GM20431 (cell line): ENCODE measurements around the gene DHRSX.
"Not testable (repeated sequence)": the region's sequence is repeated elsewhere in the genome, so short reads cannot be mapped to it uniquely, and the experiment has no call there.

Experiments
- in situ Hi-C: fragments of 300-500 bp; cut with MseI, MboI; formaldehyde crosslinking; loops from one replicate; pipeline ENCODE4 v1.15.0; 2020; ENCODE audit warnings: low sequenced_read_pairs; ENCODE audit not compliant: unreplicated experiment

The DHRSX gene

DNA sequence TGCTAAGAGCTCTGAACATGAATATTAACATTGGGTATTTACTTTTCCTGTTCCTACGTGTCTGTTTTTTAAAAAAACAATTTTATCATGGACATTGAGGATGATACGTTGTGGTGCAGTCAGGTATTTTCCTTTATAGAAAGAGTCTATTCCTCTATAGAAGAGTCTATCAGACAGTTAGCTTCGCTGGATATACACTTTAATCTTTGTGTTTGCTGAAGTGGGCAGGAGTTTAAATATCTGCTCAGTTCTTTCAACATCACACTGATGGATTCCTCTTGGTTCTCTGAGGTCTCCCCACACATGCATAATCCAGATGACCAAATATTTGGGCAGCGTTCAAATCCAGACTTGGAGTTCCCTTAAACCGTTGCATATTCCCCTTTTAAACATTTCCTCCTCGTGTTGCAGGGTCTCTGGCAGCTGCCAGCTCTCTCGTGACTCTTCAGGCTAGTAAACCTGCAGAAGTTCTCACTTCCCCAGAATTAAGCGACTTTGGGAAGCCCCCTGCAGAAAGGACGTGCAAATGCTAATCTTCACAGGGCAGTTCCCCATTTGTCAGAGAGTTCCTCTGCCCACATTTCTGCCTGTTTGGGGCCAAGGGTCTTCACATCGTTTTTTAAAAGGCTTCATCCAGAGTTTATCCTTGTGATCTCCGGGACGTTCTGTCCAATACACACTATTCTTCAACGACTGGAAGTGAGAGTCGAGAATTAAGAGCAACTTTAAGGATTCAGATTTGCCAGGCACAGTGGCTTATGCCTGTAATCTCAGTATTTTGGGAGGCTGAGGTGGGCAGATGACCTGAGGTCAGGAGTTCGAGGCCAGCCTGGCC is 20.5 kb upstream of the DHRSX start:
- in situ Hi-C loops: no loop called here

DNA sequence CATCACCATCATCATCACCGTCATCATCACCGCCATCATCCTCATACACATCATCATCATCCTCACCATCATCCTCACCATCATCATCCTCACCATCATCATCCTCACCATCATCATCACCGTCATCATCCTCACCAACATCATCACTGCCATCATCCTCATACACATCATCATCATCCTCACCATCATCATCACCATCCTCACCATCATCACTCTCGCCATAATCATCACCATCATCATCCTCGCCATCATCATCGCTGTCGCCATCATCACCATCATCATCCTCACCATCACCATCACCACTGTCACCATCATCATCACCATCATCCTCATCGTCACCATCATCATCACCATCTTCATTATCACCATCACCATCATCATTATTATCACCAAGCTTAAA is 19.8 kb upstream of the DHRSX start:
- in situ Hi-C loops: no loop called here

DNA sequence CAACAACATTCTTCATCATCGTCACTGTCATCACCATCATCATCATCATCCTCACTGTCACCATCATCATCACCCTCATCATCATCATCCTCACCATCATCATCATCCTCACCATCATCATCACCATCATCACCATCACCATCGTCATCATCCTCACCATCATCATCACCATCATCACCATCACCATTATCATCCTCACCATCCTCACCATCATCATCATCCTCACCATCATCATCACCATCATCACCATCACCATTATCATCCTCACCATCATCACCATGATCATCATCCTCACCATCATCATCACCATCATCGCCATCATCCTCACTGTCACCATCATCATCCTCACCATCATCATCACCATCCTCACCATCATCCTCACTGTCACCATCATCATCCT is 18.9 kb upstream of the DHRSX start:
- in situ Hi-C loops: not testable (repeated sequence)

DNA sequence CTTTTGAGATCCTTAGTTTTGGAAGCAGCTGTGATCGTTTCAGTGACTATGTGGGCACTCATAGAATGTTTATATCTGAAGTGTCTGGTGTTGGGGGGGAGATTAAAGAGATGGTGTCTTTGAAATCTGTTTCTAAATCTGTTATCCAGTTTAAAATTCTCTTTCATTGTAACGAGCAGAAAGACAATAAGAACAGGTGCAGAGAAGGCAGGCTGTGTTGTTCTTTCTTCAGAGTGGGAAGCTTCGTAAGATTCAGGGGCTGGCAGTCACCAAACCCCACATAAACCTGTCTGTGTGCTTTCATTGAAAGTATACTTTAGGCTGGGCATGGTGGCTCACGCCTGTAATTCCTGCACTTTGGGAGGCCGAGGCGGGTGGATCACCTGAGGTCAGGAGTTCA is 16.3 kb upstream of the DHRSX start:
- in situ Hi-C loops: no loop called here

DNA sequence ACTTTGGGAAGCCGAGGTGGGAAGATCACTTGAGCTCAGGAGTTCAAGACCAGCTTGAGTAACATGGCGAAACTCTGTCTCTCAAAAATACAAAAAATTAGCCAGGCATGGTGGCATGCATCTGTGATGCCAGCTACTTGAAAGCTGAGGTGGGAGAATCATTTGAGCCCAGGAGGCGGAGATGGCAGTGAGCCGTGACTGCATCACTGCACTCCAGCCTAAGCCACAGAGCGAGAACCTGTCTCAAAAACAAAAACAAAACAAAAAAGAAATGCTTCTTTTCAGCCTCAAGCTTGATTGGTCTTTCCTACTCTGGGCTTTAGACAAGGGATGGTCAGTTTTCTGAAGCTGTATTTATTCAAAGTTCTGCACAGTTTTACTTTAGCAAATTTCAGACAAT is 15.8 kb upstream of the DHRSX start:
- in situ Hi-C loops: no loop called here

DNA sequence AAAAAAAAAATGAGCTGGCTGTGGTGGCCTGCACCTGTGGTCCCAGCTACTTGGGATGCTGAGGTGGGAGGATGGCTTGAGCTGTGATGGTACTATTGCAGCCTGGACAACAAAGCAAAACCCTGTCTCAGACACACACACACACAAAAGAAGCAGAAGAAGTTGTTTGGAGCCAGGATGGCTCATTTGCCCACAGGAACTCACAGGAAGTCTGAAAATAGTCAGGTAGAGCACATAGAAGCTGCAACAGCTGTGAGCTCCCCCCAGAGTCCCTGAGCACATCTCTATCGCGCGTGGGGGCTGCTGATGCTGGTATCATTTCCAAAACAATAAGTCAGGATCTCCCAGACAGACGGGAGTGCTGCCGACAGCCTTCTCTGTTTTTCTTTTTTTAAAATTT is 13.4 kb upstream of the DHRSX start:
- in situ Hi-C loops: no loop called here

DNA sequence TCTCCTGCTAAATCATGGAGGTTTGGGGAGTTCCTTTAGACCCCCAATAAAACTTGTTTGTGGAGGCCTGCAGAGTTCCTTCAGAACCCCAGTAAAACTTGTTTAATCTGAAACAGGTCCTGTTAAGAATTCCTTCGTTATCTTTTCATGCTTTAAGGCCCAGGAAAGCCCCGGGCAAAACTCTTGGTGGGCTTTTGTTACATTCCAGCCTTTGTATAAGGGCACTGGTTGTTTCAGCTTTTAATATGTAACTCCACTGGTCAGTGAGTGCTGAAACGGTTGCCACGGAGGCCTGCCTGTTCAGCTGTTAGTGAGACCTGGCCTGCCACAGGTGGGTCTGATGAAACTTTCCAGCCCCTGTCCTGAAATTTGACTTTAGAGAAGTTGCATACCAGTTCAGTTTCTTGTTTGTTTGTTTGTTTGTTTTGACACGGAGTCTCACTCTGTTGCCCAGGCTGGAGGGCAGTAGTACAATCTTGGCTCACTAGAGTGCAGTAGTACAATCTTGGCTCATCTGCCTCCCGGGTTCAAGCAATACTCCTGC is 12.4 kb upstream of the DHRSX start:
- in situ Hi-C loops: no loop called here

DNA sequence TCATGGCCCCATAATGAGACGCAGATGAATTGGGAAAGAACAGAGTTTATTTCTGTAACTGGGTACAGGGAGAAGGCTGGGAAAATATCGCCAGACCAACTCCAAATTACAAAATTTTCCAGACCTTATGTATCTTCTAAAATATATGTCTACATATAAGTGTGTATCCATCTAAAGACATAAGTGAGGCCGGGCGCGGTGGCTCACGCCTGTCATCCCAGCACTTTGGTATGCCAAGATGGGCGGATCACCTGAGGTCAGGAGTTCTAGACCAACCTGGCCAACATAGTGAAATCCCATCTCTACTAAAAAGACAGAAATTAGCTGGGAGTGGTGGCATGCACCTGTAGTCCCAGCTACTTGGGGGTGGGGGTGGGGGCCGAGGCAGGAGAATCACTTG is 11.7 kb upstream of the DHRSX start:
- in situ Hi-C loops: no loop called here

DNA sequence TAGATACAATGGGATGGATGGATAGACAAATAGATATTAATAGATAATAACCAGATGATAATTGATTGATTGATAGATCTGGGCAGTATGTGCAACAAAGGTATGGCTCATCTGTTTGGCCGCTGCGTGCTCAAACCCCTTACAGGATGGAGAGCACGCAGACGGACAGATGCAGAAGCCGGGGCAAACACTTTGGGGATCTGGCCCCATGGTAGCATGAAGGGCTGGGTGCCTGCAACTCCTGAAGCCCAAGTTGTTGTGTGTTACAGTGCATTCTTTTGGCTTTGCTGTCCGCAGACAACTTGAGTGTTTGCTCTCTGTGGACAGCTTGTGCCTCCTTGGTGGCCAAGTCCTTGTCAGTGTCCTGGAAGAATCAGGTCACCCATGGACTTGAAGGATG is 10.6 kb upstream of the DHRSX start:
- in situ Hi-C loops: no loop called here

DNA sequence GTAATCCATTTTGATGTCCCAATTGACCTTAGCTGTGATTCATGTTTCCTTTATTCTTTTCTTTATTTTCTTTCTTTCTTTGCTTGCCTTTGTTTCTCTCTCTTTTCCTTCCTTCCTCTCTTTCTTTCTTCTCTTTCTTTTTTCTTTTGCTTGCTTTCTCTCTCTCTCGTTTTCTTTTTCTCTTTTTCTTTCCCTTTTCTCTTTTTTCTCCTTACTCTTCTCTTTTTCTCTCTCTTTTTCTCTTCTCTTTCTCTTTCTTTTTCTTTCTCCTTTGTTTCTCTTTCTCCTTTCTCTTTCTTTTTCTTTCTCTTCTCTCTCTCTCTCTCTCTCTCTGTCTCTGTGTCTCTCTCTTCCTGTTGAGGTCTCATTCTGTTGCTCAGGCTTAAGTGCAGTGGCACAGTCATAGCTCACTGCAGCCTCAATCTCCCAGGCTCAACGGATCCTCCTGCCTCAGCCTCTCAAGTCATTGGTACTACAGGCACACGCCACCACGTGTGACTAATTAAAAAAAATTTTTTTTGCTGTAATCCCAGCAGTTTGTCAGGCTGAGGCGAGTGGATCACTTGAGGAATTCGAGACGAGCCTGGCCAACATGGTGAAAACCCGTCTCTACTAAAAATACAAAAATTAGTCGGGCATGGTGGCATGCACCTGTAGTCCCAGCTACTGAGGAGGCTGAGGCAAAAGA is 8.0 kb upstream of the DHRSX start:
- in situ Hi-C loops: no loop called here

DNA sequence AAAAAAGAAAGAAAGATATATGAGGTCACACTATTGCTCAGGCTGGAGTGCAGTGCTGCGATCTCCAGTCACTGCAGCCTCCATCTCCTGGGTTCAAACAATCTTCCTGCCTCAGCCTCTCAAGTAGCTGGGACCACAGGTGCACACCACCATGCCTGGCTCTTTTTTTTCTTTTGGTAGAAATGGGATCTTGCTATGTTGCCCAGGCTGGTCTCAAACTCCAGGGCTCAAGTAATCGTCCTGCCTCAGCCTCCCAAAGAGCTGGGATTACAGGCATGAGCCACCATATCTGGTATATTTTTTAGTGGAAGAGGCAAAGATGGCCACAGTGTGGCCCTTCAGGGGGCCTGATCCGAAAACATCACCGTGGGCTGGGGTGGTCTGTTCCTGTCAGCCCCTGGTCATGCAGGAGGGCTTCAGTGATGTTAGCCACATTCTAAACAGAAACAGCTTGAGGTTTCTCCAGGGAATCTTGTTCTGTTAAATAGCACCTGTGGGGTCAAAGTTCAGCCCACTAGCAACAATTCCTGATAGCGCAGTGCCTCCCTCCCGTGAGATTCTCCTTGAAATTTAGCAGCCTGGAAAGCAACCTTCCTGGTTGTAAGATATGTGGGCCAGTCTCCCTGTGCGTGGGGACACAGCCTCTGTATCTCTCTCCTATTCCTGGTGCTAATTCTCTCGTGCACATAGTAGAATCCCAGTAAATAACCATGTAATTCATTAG is 7.3 kb upstream of the DHRSX start:
- in situ Hi-C loops: no loop called here

DNA sequence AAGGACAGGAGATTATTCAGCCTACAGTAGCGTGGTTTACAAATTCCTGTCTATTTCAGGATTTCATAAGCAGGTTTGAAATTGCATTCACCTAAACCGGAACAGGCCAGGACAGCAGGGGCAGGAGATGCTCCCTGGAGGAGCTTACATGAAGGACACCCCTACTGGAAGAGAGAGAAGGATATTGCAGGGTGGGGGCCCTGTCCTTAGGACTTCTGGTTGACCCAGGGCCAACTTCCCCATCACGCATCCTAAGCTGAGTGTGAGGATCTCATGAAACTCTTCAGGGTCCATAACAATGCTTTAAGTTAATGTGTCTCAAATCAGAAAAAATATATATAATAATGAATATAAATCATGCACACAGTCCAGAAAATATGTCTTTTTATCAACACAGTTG is 6.4 kb upstream of the DHRSX start:
- in situ Hi-C loops: no loop called here

DNA sequence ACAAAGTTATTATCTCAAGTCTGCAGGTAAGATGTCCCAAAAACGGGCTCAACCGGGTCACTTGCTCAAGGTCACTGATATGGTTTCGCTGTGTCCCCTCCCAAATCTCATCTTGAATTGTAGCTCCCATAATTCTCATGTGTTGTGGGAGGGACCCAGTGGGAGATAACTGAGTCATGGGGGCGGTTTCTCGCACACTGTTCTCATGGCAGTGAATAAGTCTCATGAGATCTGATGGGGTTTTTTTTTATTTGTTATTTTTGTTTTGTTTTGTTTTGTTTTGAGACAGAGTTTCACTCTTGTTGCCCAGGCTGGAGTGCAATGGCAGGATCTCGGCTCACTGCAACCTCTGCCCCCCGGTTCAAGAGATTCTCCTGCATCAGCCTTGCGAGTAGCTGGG is 4.6 kb upstream of the DHRSX start:
- in situ Hi-C loops: not testable (repeated sequence)

DNA sequence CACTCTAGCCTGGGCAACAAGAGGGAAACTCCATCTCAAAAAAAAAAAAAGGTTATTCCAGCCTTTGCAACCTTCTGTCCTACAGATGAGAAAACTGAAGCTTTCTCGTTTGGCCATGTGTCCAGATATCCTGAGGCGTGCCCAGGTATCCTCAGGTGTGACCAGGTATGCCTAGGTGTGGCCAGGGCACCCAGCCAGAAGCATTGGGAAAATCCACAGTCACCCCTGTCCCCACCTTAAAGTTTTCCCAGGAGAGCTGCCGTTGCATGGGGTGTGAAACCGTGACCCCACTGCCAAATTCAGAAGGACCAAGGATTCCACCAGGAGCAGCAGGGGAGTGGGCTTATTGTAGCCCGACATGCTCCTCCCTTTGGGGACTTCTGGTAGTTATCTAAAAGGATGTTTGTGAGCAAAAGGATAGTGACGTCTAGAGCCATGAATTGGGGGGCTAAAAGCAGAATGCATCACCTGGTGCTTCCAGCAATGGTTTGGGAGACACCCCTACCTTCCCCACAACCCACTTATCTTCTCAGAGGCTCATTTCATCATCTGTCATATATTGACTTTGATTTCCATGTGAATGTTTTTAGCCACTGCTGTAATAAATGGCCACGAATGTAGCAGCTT is 4.0 kb upstream of the DHRSX start:
- in situ Hi-C loops: no loop called here

DNA sequence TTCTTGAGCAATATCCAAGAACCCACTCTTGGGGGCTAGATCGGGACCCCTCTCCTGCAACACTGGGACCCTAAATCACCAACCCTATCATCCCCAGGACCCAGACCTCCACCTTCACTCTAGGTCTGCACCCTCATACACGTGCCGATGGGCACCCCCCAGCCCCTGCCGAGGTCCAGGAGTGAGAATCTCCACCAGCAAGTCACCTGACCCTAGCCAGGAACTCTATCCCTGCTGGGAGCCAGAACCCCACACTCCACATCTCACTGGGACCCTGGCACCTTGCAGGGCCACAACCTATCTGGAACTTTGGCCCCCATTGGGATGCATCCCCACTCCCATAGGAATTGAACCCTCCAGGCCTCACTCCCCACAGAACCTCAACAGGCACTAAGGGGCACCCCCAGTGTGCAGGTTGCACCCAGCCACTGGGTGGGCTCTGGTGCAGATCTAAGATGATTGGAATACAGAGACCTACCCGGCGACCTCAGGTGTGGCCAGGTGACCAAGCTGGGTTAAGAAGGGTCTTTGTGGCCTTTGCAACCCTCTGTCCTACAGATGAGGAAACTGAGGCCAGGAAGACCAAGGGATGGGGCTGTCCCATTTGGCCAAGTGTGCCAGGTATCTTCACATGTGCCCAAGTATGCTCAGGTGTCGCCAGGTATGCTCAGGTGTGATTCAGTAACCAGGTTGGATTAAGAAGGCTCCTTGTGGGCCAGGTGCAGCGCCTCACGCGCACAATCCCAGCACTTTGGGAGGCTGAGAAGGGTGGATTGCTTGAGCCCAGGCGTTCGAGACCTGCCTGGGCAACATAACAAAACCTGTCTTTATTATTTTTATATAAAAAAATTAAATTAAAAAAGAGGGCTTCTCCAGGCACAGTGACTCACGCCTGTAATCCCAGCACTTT is 3.1 kb upstream of the DHRSX start:
- in situ Hi-C loops: no loop called here

DNA sequence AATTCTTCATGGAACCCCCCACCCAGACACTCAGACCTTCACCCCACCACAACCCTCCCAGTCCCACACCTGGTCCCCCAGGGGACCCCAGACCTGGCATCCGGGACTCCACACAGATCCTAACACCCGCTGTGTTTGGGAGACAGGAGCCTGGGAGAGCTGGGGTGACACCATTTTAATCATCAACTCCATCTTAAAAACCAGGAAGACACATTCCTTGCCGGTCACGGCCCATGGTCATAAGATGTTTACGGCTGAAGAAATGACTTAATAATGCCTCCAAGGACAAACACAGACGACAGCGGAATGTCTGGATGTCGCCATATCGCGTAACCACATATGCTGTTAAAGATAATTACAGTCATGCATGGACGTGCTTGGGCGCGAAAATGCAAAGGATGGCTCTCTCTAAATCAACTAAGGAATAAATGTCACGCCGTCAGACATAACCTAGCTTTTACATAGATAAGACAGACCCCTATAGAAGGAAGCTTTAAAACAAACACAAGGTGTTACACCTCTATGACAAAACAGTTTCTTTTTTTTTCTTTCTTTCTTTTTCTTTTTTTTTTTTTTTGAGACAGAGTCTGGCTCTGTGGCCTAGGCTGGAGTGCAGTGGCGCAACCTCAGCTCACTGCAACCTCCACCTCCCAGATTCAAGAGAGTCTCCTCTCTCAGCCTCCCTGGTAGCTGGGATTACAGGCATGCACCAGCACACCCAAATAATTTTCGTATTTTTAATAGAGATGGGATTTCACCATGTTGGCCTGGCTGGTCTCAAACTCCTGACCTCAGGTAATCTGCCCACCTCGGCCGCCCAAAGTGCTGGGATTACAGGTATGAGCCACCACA is 2.1 kb upstream of the DHRSX start:
- in situ Hi-C loops: no loop called here

DNA sequence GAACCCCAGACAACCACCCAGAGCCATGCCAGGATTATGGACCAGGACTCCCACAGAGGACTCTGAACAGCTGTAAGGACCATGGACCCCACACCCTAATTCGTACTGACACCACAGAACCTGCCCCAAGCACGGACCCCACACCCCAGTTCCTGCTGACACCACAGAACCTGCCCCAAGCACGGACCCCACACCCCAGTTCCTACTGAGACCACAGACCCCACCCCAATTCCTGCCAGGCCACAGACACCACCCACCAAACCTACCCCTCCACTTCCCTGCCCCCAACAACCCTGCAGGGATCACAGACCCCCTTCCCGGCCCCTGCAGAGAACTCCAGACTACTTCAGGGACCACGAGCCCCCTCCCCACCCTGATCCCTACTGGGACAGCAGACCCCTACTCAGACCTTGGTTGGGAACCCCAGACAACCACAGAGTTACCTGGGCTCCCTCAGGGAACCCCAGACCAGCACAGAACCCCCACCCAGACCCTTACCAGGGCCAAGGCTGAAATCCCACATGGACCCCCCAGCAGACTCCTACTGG is 1.4 kb upstream of the DHRSX start:
- in situ Hi-C loops: no loop called here

DNA sequence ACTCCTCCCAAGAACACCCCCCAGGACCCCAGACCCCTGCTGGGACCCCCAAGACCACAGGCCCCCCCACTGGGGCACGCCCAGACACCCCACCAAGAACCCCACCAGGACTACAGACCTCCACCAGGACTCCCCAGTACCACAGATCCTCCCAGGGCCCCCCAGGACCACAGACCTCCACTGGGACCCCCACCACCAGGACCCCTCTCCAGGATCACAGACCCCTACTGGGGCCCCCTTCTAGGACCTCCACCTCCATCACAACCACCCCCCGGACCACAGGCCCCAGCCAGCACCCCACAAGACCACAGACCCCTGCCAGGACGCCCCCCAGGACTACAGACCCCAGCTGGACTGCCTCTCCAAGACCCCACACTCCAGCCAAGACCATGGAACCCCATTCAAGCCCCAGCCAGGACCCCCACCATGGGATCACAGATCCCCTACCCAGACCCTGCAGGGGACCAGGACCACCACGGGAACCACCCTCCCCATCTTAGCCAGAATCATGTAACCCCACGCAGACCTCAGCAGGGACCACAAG is 855 bp upstream of the DHRSX start:
- in situ Hi-C loops: no loop called here
